DMS79 treated with DMSO at 0.1 percent for 48 hours (cell line): ENCODE measurements around the gene CCDC13.

Experiments
- DNase-seq: peaks from one replicate; lab custom pipeline; 2025; lab: John Stamatoyannopoulos, UW

CCDC13 gene

GRCh38 chr3:42796332-42796885 lies 23.4 kb upstream of the CCDC13 start:
- DNase-seq: no peak

DNA sequence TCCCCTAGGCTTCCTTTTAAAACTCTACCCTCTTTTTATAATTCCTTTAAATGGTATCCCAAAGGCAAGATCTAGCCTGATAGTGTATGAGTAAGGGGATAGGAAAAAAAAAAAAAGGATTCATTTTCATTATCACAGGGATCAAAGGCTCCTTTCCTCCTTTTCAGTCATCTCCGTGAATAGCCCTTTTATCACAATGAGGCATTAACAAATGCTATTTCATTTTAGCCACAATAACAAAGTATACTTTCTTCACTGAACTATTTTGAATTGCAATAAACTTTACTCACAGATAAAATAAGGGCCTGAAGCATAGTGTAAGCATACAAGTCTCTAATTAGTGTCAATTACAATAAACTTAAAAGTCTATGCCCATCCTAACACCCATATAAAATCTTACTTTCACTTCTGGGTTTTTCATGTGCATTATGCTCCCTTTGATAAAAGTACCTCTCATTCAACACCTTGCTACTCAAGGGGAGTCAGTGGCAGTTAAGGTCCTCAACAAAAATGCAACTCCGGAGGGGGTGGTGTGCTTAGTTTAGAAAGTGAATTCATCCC lies 22.6 kb upstream of the CCDC13 start:
- DNase-seq: no peak

DNA sequence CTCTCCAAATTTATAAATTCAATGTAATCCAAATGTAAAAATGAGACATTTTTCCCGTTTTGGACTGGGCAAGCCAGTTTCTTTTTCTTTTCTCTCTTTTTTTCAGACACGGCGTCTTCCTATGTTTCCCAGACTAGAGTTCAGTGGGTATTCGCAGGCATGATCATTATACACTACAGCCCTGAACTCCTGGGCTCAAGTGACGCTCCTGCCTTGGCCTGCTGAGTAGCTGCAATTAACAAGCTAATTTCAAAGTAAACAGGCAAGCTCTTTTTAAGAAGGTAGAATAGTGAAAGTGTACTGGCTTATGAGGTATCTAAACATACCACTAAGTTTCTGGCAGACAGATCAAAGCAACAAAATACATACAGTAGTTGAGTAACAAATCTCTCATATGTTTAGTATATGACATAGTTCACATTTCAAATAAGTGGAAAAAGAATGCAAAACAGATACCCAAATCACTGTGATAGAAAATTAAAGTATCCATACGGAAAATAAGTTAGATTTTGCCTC lies 17.7 kb upstream of the CCDC13 start:
- peak; percentile 70 for DNase-seq

DNA sequence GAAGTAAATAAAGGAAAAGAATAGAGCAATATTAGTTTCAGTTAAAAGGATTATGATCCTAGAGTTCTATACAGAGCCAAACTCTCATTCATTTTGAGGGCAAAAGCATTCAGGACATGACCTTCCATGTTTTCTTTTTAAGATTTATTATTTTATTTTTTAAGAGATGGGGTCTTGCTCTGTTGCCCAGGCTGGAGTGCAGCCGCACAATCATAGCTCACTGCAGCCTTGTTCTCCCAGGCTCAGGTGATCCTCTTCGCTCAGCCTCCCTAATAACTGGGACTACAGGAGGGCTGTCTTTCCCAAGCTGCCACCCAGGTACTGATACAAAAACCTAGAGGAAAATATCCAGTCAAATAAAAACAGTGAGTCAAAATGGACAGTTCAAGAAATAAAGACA lies 13.6 kb upstream of the CCDC13 start:
- no peak for DNase-seq

DNA sequence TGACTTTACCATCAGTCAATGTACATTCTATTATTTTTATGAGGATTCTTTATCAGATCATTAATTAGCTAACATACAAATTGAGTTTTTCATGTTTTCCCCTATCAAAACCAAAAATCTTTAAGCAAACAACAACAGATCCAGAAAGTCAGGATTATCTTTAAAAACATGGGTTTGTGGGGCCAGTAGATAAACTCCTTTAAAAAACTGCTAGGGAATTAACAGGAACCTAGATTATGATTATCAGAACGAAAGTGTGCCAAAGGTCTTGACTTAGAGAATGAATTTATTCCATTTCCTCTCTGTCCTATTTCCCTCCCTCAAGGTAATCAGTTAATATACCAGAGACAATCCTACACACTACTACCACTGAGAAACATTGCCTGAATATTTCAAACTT lies 13.2 kb upstream of the CCDC13 start:
- no peak for DNase-seq

- DNase-seq: peak; percentile 41
These were observed 8.0 kb upstream of the CCDC13 start for GRCh38 chr3:42780892-42781700.

- DNase-seq: no peak
These were observed 7.3 kb upstream of the CCDC13 start for GRCh38 chr3:42780398-42780797.

DNA sequence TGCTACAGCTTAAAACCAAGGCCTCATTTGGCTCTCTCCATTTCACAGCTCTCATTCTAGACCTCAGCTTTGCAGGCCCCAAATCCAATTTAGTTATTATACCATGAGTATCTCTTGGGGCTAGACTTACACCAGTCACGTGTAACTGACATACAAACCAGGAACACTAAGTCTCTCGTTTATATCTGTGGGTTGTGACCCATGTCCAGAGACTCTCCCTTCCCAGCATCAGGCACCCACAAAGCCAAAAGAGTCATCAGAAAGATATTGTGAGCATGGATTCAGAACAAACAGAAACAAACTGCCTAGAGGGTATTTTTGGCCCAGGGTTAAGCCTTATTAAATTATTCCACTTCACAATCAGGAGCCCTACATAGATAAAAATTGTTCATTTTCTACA lies 5.6 kb upstream of the CCDC13 start:
- no peak for DNase-seq

DNA sequence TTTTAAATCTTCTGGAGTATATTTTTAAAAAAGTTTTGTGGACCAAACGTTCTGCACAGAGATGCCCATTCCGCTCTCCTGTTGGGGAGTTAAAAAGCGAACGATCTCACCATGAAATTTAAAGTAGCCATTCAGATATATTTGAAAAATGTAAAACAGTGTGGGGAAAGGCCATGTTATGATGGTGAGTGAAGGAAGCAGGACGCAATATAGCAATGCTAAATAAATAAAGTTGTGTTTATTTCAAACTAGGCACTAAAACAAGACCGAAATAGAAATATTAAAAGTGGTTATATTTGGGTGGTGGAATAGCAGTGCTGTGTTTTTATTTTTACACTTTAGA lies 327 bp upstream of the CCDC13 start:
- DNase-seq: no peak

DNA sequence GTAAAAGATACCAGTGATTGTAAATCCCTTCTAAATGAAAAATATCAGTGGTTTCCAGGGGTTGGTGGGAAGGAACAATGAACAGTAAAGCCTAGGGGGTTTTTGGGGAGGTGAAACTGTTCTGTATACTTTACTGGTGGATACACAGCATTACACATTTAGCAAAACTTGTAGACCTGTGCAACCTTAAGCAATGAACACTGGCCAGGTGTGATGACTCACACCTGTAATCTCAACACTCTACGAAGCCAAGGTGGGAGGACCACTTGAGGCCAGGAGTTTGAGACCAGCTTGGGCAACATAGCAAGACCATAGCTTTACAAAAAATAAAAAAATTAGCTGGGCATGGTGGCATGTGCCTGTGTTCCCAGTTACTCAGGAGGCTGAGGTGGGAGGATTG lies 1.8 kb downstream of the CCDC13 start:
- no peak for DNase-seq

DNA sequence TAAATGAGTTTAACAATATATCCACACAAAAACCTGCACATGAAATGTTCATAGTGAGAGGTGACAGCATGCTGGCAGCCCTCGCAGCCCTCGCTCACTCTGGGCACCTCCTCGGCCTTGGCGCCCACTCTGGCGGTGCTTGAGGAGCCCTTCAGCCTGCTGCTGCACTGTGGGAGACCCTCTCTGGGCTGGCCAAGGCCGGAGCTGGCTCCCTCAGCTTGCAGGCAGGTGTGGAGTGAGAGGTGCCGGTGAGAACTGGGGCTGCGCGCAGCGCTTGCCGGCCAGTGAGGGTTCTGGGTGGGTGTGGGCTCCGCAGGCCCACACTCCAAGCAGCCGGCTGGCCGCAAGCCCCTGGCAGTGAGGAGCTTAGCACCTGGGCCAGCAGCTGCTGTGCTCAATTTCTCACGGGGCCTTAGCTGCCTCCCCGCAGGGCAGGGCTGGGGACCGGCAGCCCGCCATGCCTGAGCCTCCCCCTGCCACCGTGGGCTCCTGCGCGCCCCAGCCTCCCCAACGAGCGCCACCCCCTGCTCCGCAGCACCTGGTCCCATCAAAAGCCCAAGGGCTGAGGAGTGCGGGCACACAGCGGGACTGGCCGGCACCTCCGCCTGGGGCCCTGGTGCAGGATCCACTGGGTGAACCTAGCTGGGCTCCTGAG lies 3.4 kb downstream of the CCDC13 start:
- DNase-seq: no peak

GRCh38 chr3:42764561-42765295 lies 8.3 kb downstream of the CCDC13 start:
- DNase-seq: no peak

GRCh38 chr3:42764115-42764514 lies 8.9 kb downstream of the CCDC13 start:
- no peak for DNase-seq

DNA sequence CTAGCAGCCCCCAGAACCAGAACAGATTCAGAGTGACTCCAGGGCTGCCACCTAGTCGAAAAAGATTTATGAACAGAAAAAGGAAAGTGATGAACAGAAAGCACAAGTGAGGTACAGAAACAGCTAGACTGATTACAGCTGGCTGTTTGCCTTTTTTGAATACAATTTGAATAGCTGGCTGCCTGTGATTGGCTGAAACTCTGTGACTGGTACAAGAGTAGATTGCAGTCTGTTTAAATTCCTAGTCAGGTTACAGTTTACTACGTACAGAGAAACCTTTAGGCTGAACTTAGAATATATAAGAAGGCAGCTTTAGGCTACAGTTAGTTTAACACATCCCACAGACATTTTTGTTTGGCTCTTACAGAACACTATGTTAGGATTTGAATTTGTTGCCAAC lies 10.0 kb downstream of the CCDC13 start:
- no peak for DNase-seq

- DNase-seq: no peak
These were observed 10.9 kb downstream of the CCDC13 start for GRCh38 chr3:42762046-42762724.

DNA sequence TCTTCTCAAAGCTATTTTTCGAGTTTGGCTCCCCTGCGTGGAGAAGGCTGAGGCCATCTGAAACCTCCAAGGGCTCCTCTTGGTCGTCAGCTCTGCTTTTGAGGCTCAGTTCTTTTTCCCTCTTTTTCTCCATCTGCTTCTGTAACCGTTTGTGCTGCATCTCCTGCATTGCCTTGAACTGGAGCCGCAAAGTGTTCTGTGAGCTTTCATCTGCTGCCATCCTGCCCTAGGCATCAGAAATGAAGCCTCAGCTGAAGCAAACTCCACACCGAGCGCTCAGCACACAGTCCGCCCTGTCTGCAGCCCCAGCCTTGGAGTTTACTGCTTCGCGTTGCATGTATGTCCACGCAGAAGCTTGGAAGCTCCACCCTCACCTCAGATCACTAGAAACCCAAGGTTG lies 14.9 kb downstream of the CCDC13 start:
- no peak for DNase-seq

DNA sequence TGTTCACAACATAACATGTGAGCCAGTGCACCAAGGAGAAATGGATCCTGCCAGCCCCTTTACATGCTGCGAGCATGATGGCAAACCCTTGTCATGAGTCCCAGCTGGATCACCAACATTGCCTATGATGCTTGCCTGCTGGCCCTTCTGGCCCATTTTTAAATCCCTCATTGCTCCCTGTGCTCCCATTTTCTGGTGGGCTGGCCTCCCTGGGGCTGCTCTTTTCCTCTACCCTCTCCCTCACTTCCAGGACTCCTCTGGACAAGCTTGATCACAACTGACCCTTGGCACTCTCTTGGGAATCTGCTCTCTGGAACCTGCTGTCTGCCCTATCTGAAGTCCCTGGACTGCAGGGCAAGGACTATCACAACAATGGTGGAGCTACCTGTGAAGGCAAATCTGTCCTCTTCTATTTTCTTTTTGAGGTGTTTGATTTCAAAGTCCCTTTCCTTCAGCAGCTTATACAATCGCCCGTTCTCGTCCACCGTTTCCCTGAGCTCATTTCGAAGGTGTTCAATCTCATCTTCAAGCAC lies 16.3 kb downstream of the CCDC13 start:
- no peak for DNase-seq

GRCh38 chr3:42755681-42756578 lies 17.1 kb downstream of the CCDC13 start:
- DNase-seq: no peak

DNA sequence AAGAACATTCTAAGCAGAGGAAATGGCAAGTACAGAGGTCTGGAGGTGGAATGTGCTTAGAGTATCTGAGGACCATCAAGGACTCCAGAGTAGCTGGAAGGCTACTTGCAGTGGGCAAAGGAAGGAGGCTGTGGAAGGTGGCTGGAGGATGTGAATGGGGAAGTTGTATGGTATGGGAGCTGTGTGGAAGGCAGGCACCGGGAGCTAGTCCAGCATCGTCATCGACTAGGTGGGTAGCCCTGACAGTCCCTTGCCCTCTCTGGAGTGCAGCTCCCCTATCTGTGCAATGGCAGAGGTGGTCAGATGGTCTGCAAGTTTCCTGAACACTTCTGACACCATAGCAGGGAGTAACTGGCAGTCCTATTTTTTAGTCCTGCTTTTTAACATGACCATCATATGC lies 19.3 kb downstream of the CCDC13 start:
- DNase-seq: no peak

DNA sequence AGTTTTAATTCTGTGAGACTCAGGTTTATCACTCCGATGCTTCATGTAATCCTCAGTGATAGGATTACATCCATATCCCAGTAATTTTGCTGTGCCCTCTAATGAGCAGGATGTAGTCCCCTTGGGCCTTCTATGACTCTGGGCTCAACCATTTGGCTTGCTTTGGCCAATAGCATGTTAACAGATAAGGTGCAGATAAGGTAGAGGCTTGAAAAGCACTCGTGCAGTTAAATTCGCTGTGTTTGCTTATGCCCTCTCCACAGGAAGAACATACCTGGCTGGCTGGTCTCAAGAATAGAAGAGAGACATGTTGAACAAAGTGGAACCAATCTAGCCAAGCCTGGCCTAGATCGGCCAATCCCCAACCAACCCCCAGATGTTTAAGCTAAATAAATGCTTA lies 20.1 kb downstream of the CCDC13 start:
- no peak for DNase-seq
